Activated naive CD4-positive, alpha-beta T cell treated with Interleukin-2 at 50 U/mL for 16 hours (primary cell): ENCODE data around the gene ATP5PB.

ENCODE experiments used
- DNase-seq: peaks from one replicate; pipeline ENCODE4 v3.0.0-alpha.2; 2020

ATP5PB gene, protein sequence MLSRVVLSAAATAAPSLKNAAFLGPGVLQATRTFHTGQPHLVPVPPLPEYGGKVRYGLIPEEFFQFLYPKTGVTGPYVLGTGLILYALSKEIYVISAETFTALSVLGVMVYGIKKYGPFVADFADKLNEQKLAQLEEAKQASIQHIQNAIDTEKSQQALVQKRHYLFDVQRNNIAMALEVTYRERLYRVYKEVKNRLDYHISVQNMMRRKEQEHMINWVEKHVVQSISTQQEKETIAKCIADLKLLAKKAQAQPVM

DNA sequence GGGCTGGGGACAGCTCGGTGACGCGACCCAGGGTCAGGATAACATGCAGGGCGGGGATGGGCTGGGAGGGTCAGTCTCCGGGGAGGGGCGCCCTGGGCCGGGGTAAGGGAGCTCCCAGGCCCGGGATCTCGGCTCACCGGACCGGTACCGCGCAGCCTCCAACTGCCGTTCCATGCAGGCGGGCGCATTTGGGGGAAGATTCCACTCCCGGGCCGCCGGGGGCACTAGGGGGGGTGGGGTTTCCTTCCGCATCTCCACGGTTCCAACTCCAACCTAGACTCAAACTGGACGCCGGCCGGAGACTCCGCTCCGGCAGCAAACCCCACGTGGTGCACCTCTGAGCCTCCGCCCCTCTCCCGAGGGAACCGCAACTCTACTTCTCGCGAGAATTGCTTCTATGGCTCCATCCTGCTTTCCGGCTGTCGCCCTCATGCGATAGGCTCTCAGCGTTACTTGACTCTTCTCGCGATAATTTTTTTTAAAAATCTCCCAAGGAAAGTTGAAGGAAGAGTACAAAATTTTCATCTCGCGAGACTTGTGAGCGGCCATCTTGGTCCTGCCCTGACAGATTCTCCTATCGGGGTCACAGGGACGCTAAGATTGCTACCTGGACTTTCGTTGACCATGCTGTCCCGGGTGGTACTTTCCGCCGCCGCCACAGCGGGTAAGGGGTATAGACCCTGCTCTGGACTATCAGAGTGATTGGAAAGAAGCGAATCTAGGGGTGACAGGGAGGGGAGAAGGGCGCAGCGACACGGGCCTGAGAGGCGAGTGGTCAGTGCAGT, at the start of gene ATP5PB, which contains the start of gene WDR77:
Gene ATP5PB (plus strand): TSS at position 547 of the 785 bp plus-strand sequence. CDS start 78 bp downstream, at position 625.
Gene WDR77 (minus strand): TSS at position 339 of the 785 bp plus-strand sequence. CDS start 87 bp downstream, at position 252.
- peak; percentile 90 for DNase-seq

DNA sequence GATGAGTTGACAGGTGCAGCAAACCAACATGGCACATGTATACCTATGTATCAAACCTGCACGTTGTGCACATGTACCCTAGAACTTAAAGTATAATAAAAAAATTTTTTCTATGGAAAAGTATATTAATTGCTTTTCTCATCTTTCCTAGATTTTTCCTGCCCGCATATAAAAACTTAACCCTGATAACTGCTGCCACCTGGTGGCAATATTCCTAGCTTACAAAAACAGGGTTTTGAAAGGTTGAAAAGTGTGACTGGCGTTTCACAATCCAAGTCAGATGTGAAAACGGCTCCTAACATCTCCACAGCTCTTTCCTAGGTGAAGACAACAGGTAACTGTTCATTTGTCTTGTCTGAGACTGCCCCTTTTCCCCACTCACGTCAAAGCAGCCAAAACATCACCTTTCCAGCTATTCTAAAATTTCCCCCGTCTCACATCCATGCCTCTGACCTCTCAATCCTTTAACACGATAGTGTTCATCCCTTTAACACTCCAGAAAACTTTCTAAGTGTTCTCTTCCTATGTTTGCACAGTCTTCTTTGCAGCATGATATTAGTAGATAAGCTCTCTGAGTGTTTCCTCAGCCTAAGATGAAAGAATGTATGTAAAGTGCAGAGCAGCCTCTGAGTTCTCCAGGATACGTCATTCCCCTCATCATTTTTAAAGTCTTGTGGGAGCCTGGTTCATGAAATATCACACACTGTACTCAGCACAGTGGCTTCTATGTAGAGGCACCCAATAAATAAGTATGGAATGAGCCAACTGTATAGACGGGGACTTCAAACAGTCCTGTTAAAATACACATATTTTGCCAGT, 49.3 kb upstream of the ATP5PB start:
- DNase-seq, result peak; percentile 39

DNA sequence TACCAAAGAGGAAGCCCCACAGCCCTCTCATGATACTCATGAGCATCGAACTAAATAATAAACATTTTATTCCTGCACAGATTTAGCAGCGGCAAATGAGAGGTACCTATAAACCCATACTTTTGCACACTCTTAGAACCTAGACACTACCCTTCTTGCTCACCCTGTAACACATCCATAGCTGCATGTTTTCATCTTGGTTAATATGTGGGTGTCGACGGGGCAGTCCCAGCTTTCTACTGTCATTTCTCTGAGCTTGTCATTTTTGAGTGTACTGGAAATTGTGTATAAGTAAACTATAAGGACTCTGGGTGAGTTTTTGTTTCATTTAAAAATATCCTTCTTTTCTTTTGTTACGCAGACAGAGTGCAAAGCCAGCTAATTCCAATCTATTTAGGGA, 47.2 kb upstream of the ATP5PB start:
- DNase-seq, result peak; percentile 38

DNA sequence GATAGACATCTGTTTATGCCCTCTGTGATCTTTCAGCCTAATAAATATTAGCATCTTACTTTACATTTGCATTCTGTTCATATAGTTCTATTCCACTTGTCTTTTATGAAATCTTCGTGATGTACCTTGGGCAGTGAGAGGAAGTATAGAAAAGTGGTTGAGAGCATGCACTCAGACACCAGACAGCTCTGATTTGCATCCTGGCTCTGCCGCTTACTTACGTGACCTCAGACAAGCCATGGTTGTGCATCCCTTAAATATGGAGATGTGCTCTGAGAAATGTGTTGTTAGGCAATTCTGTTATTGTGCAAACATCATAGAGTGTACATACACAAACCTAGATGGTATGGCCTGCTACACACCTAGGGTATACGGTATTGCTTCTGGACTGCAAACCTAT, 44.7 kb upstream of the ATP5PB start:
- DNase-seq, result no peak

DNA sequence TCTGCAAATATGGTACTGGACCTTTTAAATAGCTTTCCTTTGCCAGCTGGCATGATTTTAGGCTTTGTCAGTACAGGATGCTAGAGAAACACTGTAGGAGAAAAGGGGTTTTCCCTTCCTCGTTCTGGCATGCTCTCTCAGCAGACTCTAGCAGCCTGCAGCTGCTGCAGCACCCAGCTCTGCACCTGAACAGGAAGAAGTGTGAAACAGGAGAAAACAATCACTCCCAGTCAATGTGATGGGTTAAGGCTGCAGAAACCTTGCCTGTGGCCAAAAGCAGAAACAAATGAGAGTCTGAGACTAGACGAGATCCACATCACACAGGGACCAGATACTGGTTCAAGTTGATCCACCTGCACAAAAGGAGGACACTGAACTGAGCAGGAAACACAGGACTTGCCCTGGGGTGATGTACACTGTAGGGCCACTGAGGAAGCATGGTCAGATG, 42.9 kb upstream of the ATP5PB start:
- DNase-seq, result peak; percentile 34

DNA sequence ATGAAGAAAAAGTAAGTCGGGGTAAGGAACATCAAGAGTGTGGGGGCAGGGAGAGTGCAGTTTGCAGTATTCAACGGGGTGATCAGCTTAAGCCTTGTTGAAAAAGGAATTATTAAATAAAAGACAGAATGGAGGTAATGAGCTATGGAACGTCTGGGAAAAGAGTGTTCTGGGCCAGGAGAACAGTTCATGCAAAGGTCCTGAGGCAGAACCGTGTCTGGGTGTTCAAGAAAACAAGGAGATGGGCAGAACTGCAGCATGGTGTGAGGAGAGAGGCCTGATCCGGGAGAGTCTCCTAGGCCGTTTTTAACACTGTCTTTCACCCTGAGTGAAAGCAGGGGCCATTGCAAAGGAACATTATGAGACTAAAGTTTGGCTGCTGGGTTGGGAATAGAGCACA, 42.0 kb upstream of the ATP5PB start:
- no peak for DNase-seq

DNA sequence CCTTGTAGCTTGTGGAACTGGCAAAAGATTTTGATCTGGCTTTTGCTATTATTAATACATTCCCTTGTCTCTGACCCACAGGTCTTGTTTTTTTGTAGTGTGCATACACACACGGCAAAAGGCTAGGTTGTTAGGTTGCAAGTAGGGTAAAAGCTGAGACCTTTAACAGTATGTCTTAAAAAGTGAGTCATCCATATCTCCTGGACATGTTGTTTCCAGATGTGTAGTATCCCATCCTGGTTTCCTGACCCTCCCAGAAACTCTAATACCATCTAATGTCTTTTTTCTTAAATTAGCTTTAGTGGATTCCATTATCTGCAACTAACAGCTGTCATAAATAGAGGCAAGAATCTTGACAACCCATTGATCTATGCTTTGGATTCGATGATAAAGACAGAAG, 36.4 kb upstream of the ATP5PB start:
- no peak for DNase-seq

DNA sequence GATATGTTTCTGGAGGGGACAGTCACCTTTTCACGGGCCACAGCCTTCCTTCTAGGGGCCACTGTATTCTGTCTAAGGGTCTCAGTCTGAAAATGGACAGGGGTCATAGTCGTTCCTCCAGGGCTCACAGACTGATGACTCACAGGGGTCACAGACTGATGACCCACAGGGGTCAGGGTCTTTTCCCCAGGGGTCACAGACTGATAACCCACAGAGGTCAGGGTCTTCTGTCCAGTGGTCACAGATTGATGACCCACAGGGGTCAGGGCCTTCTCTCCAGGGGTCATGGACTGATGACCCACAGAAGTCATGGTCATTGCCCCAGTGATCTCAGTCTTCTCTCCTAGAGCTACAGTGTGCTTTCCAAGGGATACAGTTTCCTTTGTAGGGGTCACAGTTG, 34.5 kb upstream of the ATP5PB start:
- DNase-seq, result no peak

DNA sequence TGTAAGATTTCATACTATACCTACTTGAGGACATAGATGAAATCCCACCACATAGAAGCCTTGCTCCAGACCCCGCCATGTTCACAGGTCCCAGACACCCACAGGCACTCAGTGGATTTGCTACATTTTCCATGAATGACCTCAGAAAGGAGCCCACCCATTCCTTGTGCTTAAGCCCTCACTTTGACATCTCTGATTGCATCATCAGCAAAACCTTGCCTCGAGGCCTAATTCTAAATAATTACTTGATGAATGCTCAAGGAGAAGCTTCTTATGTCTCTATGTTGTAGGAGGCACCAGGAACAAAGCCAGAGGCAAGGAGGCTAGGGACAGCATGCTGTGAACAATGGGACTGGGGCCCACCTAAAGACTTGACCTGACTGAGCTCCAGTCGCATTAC, 33.8 kb upstream of the ATP5PB start:
- no peak for DNase-seq

DNA sequence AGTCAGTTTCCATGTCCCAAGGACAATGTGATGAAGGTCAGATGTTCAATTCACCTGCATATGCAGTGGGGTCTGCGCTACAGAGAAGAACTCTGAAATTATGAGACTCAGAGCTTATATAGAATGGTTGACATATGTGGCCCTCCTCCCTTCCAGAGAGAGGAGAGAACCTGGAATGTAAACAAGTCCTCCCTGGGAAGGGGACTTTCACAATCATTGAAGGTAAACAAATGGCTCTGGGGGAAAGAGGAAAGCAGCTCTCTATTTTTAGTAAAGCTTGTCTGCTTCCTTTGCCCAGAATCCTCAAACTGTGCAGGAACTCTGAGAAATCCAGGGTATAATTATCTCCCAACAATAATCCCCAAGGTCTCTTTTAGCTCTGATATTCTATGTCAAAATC, 31.5 kb upstream of the ATP5PB start:
- no peak for DNase-seq

DNA sequence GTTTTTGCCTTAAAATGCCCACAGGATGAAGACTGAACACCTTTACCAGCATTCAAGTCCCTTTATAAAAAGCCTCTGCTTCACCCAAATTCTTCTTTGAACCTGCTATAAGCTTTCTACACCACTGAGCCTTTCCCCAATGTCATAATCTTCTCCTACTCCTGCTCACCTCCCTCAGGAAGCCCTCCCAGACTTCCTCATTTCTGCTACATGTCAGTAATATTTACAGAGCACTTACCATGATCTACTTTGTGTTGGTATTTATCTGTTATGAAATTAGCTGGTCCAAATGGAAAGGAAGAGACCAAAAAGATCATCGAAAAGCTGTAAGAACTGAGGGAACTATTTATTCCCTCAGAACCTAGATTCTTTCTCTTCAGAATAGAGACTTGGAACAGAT, 30.2 kb upstream of the ATP5PB start:
- DNase-seq, result no peak

DNA sequence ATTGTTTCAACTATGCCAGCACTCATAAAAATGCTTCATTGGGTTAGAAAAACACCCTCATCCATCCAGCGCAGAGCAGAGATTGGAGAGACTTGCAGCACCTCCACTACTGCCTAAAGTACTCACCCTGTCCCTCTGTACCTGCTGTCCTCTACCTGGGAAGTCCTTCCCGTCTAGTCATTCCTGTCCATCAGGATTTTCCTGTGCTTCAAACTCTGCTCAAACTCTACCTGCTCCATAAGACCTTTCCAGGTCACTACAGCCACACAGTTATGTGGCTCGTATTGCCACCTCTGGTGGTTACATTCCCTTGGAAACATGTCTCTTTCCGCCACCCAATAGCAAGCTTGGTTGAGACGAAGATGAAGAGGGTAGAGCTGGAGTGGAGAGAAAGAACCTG, 28.9 kb upstream of the ATP5PB start:
- DNase-seq, result no peak

DNA sequence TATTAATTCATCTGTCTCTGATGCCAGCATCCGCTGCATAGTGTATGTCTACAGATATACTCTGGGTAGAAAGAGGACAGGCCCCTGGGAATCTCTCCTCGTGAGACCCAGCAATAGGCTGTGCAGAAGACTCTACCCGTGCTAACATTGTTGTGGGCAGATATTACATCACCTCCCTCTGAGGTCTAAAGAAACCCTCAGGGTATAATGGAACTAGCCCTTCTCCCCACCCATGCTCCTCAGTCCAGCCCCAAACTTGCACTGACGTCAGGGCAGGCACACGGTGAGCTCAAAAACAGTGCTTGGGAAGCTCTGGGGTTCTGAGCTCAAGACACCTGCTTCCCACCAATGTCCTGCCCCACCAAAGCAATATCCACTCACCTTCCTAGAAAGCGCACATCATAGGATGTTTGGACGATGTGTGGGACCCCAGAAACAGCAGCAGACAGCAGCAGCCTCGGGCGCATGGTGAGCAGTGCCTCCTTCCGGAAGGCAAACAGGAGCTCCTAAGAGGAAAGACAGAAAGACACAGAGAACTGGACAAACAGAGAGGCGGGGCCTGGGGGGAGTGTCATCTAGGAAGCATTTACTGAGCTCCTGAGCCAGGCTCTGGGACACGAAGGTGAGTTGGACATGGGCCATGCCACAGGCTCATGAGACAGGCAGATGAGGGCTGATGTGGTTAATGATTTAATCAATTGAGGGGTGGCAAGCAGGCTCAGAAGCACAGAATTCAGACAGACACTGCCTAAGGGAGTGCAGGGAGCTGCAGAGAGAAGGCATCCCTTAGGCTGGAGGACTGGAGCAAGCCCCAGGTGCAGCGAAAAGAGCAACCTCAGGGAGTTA, 26.5 kb upstream of the ATP5PB start:
- DNase-seq, result no peak

DNA sequence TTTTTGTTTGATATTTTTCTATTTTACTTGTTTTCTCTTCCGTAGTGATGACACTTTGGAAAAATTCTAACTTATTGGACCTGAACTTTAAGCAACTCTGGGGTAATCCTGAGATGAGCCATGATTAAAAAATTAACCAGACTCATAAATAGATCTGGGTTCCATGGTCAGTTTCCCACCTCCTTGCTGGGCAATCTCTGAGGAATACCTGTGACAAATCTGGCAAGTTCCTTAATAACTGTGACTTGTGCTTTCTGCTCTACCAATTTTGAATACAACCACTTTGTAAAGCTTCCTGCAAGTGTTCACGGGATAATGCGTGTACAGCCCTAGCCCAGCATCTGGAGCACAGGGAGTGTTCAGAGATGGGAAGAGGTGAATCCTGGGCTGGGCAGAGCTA, 25.0 kb upstream of the ATP5PB start:
- DNase-seq, result no peak

DNA sequence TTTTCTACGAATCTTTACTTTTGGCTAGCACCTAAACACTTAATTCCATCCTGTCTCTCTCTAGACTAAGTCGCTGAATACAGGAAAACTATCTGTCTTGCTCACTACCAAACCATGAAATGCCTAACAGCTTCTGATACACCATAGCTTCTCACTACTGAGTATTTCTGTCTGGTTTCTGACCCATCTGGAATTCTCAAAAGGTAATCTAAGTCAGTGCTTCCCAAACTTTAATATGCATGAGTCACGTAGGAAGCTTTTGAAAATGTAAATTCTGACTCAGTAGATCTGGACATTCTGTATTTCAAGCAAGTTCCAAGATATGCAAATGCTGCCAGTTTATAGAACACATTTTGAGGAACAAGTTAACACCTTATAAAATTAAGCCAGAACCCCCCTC, 12.5 kb upstream of the ATP5PB start:
- DNase-seq, result no peak

DNA sequence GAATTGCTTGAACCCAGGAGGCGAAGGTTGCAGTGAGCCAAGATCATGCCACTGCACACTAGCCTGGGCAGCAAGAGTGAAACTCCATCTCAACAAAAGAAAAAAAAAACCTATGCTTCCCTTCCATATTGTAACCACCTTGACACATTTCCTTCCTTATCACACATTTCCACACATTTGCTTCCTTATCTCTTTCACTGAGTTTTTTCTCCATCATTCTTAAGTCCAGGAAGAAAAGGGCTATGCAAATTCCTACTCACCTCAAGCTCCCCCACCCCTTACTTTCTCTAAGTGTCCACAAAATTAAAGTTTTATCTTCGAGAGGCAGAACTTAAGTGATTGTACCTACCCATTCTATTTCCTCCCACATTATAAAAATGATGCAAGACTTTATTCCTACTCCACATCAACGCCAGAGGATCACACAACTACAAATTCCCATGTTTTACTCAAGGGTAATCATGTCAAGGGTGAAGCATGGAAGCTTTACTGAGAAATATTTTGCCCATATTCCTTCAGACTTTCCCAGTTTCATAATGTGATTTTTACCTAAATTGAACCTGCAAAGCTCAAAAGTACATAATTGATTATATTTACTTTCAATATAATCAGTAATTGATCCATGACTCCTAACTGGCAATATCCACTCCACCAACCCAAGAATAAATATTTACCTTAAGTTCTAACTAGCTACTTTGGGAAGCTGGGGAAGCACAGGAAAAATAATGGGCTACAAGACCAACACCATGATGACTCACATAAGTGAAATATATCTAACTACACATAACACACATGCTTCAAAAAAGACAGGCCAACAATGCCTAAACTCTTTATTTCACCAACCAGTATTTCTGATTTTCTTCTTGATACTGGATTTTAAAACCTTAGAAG, 9.6 kb upstream of the ATP5PB start:
- DNase-seq, result no peak

DNA sequence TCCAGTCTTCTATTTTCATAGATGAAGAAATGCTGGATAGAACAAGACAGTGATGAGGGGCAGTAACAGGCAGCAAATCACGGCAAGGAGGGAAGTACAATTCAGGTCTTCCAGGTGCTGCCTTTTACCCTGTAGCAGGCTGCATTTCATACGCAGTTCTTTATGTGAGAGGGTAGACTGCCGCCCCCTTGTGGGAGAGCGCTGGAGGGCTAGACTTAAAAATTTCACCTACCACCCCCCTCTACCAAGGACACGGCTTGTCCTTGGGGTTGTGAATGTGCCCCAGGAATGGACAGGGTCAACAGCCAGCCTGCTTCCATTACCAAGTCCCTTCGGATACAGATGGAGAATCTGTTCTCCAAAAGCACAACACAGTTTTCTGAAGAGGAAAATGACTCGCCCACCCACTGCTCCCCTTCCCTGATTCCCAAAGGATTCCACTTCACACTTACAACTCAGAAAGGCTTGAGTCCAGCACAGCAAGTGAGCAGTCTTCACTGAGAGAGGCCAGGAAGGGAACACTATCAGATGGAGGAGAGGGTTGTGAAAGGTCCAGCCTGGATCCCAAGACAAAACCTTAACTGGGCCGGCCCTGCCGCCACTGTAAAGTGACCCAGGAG, 7.6 kb upstream of the ATP5PB start:
- peak; percentile 63 for DNase-seq

DNA sequence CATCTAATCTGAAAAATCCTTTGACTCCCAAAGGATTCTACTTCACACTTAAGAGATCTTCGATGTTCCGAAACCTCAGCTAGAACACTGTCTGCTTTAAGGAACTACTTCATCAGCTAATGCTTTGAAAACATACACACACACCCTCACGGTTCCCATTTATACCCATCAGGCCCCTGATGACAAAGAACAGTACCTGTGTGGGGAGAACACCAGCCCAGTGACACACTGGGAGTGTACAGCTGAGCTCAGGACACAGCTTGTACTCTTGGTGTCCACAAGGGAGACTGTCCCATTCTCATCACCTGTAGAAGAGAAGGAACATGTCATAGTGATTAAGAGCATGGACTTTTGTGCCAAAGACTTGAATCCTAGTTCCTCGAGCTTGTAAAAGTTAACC, 6.8 kb upstream of the ATP5PB start:
- DNase-seq, result no peak

DNA sequence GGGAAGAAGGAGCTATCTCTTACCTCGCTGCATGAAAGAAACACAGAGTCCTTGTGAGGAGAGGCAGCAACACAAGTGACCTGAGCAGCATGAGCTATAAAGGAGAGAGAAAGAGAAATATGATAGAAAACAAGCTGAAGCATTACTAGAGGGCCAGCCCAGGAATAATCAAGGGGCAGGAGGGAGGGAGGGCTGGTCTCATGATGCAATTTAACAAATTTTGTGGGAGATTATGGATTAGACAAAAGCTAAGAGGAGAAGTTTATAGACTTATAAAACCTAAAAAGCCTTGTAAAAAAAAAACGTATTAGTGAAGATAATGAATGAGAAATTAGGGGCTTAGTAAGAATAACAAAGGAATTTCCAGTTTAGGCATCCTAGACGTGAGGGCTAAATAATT, 5.2 kb upstream of the ATP5PB start:
- DNase-seq, result no peak

DNA sequence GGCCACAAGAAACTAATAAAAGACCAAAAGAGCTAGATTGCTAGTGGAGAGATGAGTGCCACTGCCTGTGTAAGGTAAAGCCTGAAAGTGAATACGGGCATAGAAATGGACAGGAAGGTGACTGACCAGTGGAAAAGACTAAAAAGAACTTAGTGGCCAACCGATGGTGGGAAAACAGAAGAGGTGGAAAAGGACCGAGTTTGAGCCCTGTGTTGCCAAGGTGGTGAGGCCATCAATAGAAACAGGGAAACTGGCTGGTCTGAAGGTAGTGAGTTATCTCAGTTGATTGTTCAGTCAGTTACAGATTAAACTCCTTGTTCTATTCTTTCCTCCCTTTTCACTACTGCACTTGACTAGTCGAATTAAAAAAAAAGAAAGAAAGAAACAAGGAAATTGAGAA, 2.7 kb upstream of the ATP5PB start:
- DNase-seq, result no peak
